ENCODE results near the gene BYSL.

DNA sequence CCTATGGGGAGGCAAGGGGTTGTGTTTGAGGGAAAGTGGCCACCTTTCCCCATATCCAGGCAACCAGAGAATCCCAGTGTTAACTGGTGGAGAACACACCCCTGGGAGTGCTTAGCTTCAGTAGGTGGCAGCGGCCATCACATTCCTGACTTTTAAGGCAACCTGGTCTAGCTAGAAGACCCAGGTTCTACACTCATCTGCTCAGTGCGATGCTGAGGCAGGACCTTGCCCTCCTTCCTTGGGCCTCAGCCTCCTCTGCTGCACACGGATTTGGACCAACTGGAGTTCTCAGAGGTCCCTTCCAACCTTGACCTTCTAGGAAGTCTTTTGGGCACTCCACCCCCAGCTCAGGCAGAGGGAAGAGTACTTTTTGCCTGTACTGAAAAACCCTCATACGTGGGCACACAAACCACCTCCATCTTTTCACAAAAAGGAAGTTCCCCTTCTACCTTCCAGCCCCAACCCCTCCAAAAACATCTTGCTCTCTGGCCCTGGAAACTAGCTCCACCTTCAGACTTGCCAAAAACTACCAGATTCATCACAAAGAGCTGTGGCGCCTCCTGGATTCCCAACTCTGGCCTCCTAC is 17.4 kb downstream of the BYSL start:
- TF ChIP-seq, protein P1, sequence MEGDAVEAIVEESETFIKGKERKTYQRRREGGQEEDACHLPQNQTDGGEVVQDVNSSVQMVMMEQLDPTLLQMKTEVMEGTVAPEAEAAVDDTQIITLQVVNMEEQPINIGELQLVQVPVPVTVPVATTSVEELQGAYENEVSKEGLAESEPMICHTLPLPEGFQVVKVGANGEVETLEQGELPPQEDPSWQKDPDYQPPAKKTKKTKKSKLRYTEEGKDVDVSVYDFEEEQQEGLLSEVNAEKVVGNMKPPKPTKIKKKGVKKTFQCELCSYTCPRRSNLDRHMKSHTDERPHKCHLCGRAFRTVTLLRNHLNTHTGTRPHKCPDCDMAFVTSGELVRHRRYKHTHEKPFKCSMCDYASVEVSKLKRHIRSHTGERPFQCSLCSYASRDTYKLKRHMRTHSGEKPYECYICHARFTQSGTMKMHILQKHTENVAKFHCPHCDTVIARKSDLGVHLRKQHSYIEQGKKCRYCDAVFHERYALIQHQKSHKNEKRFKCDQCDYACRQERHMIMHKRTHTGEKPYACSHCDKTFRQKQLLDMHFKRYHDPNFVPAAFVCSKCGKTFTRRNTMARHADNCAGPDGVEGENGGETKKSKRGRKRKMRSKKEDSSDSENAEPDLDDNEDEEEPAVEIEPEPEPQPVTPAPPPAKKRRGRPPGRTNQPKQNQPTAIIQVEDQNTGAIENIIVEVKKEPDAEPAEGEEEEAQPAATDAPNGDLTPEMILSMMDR (IDR thresholded peaks at IDR 0.05), result no peak
- TF ChIP-seq TCF12 (IDR thresholded peaks at IDR 0.05) (no peak), RCOR1 (IDR thresholded peaks at IDR 0.05; ENCODE audit: low read length) (no peak), NRF1 (IDR thresholded peaks at IDR 0.05; ENCODE audit: low read depth, low read length) (no peak), EP300 (IDR thresholded peaks at IDR 0.05; ENCODE audit: borderline replicate concordance in 1 of 2, low read depth in 1 of 2, low read length in 1 of 2) (no peak), POLR2AphosphoS5 (IDR thresholded peaks at IDR 0.05; ENCODE audit: low read depth, low read length) (no peak), EZH2phosphoT487 (IDR thresholded peaks at IDR 0.05; ENCODE audit: borderline replicate concordance, low read depth) (no peak), FOXM1 (IDR thresholded peaks at IDR 0.05; ENCODE audit: low read depth) (no peak), NFIC (IDR thresholded peaks at IDR 0.05; ENCODE audit: borderline replicate concordance) (no peak)
- TF ChIP-seq, protein P2, sequence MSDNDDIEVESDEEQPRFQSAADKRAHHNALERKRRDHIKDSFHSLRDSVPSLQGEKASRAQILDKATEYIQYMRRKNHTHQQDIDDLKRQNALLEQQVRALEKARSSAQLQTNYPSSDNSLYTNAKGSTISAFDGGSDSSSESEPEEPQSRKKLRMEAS (IDR thresholded peaks at IDR 0.05; ENCODE audit: low read depth), result no peak
- TF ChIP-seq, protein P3, sequence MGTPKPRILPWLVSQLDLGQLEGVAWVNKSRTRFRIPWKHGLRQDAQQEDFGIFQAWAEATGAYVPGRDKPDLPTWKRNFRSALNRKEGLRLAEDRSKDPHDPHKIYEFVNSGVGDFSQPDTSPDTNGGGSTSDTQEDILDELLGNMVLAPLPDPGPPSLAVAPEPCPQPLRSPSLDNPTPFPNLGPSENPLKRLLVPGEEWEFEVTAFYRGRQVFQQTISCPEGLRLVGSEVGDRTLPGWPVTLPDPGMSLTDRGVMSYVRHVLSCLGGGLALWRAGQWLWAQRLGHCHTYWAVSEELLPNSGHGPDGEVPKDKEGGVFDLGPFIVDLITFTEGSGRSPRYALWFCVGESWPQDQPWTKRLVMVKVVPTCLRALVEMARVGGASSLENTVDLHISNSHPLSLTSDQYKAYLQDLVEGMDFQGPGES (IDR thresholded peaks at IDR 0.05; ENCODE audit: low read depth, low read length), result no peak
- TF ChIP-seq, protein P4, sequence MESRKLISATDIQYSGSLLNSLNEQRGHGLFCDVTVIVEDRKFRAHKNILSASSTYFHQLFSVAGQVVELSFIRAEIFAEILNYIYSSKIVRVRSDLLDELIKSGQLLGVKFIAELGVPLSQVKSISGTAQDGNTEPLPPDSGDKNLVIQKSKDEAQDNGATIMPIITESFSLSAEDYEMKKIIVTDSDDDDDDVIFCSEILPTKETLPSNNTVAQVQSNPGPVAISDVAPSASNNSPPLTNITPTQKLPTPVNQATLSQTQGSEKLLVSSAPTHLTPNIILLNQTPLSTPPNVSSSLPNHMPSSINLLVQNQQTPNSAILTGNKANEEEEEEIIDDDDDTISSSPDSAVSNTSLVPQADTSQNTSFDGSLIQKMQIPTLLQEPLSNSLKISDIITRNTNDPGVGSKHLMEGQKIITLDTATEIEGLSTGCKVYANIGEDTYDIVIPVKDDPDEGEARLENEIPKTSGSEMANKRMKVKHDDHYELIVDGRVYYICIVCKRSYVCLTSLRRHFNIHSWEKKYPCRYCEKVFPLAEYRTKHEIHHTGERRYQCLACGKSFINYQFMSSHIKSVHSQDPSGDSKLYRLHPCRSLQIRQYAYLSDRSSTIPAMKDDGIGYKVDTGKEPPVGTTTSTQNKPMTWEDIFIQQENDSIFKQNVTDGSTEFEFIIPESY (IDR thresholded peaks at IDR 0.05; ENCODE audit: borderline replicate concordance, low read depth), result no peak
- TF ChIP-seq, protein P5, sequence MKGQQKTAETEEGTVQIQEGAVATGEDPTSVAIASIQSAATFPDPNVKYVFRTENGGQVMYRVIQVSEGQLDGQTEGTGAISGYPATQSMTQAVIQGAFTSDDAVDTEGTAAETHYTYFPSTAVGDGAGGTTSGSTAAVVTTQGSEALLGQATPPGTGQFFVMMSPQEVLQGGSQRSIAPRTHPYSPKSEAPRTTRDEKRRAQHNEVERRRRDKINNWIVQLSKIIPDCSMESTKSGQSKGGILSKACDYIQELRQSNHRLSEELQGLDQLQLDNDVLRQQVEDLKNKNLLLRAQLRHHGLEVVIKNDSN (IDR thresholded peaks at IDR 0.05; ENCODE audit: borderline replicate concordance, low read depth), result no peak

Measured in SK-N-SH (cell line).